Activated CD4-positive, alpha-beta T cell treated with anti-CD3 and anti-CD28 coated beads, Interleukin-2, Interleukin-6, amounts not matched to agents 100 ng/mL and 50 ng/mL, durations not matched to agents 16 hours and 8 hours (primary cell): ENCODE results near the gene FKBP6.
"Not testable (repeated sequence)": the region's sequence is repeated elsewhere in the genome, so short reads cannot be mapped to it uniquely, and the experiment has no call there.

Experiments used
- DNase-seq: peaks from one replicate; pipeline ENCODE4 v3.0.0-alpha.2; 2020

Gene FKBP6

GRCh38 chr7:73327922-73328321 is at the start of gene FKBP6, which contains the start of gene TRIM50:
Gene FKBP6, plus strand, starts transcription at chr7:73328161. Its CDS starts 268 bp downstream, at chr7:73328429.
Gene TRIM50, minus strand, starts transcription at chr7:73328082. Its CDS starts 3,295 bp downstream, at chr7:73324787.
- DNase-seq = not testable (repeated sequence)

- DNase-seq = not testable (repeated sequence)
Measured at GRCh38 chr7:73297235-73297634, 30.7 kb upstream of the FKBP6 start.

- not testable (repeated sequence) for DNase-seq
Measured at GRCh38 chr7:73297706-73298105, 30.3 kb upstream of the FKBP6 start.

GRCh38 chr7:73299812-73300211 is 28.1 kb upstream of the FKBP6 start:
- not testable (repeated sequence) for DNase-seq

- DNase-seq = not testable (repeated sequence)
Measured at GRCh38 chr7:73301108-73301507, 26.9 kb upstream of the FKBP6 start.

- DNase-seq = not testable (repeated sequence)
Measured at GRCh38 chr7:73302846-73303245, 25.1 kb upstream of the FKBP6 start.

GRCh38 chr7:73303546-73303945 is 24.4 kb upstream of the FKBP6 start:
- no peak for DNase-seq

GRCh38 chr7:73304071-73304470 is 23.9 kb upstream of the FKBP6 start:
- DNase-seq = no peak

GRCh38 chr7:73304612-73305387 is 23.2 kb upstream of the FKBP6 start:
- DNase-seq = not testable (repeated sequence)

- no peak for DNase-seq
Measured at GRCh38 chr7:73307436-73307835, 20.5 kb upstream of the FKBP6 start.

GRCh38 chr7:73308074-73308664 is 19.8 kb upstream of the FKBP6 start:
- peak; percentile 7 for DNase-seq

GRCh38 chr7:73308665-73309214 is 19.2 kb upstream of the FKBP6 start, which contains the start of gene NSUN5:
Gene NSUN5, minus strand, starts transcription at chr7:73308826. Its CDS starts 36 bp downstream, at chr7:73308790.
- peak; percentile 95 for DNase-seq

GRCh38 chr7:73311421-73311820 is 16.5 kb upstream of the FKBP6 start:
- not testable (repeated sequence) for DNase-seq

- no peak for DNase-seq
Measured at GRCh38 chr7:73312831-73313520, 15.0 kb upstream of the FKBP6 start.

GRCh38 chr7:73313521-73313906 is 14.4 kb upstream of the FKBP6 start:
- no peak for DNase-seq

GRCh38 chr7:73314271-73314670 is 13.7 kb upstream of the FKBP6 start:
- DNase-seq = no peak

- no peak for DNase-seq
Measured at GRCh38 chr7:73316521-73316920, 11.4 kb upstream of the FKBP6 start.

GRCh38 chr7:73318656-73319204 is 9.2 kb upstream of the FKBP6 start:
- DNase-seq = not testable (repeated sequence)

GRCh38 chr7:73319541-73319940 is 8.4 kb upstream of the FKBP6 start:
- not testable (repeated sequence) for DNase-seq

- not testable (repeated sequence) for DNase-seq
Measured at GRCh38 chr7:73320009-73320408, 8.0 kb upstream of the FKBP6 start.

GRCh38 chr7:73323434-73324080 is 4.4 kb upstream of the FKBP6 start:
- DNase-seq = not testable (repeated sequence)
